ENCODE results near the gene GLYATL1B. TPM values are rescaled to one million over a fixed set of nuclear protein-coding genes. Genes with fewer than 3 reads are reported as not detected.
"Not testable (repeated sequence)": the region's sequence is repeated elsewhere in the genome, so short reads cannot be mapped to it uniquely, and the experiment has no call there.

The GLYATL1B gene
- total and polyA plus RNA-seq, 3 donors from 2014 or later = not detected

GRCh38 chr11:59095972-59096575 lies 10.0 kb downstream of the GLYATL1B start:
- 71 to 76% methylated on average over 5 of the region's 5 CpGs for WGBS, 2 donors
- DNase-seq; H3K27me3 ChIP-seq; H3K27ac ChIP-seq; H3K4me3 ChIP-seq; H3K36me3 ChIP-seq (ENCODE audit: low read depth, missing control alignments); H3K4me1 ChIP-seq; intact Hi-C loops (cut with DNase I; ENCODE audit: low total_unique reads); H3K9me3 ChIP-seq: not testable (repeated sequence)

GRCh38 chr11:59097113-59097708 lies 11.1 kb downstream of the GLYATL1B start:
- WGBS, 2 donors = 91 to 96% methylated on average over 5 of the region's 5 CpGs
- peak; percentile 62 for DNase-seq
- intact Hi-C loops (cut with DNase I; ENCODE audit: low total_unique reads) = no loop called here
- H3K36me3 ChIP-seq (ENCODE audit: low read depth, missing control alignments) = no peaks in the 10 kb centered on the region
- peaks cover 3% of the 10 kb centered on the region for H3K4me1 ChIP-seq
- H3K27me3 ChIP-seq = no peaks in the 10 kb centered on the region
- TF ChIP-seq POLR2A (IDR thresholded peaks at IDR 0.05) (no peak), CTCF (IDR thresholded peaks at IDR 0.05) (peak in 2 of 3 experiments; percentile 28 to 56)
- no peak overlapping the region for H3K4me3 ChIP-seq
- no peaks in the 10 kb centered on the region for H3K9me3 ChIP-seq
- no peak overlapping the region for H3K27ac ChIP-seq

GRCh38 chr11:59097938-59098337 lies 11.8 kb downstream of the GLYATL1B start:
- H3K27ac ChIP-seq; H3K36me3 ChIP-seq (ENCODE audit: low read depth, missing control alignments); H3K4me3 ChIP-seq; DNase-seq; H3K4me1 ChIP-seq; intact Hi-C loops (cut with DNase I; ENCODE audit: low total_unique reads); H3K27me3 ChIP-seq; H3K9me3 ChIP-seq: not testable (repeated sequence)
- 85 to 91% methylated on average over 8 of the region's 8 CpGs for WGBS, 2 donors

GRCh38 chr11:59102259-59102765 lies 16.2 kb downstream of the GLYATL1B start:
- peak; percentile 75 for DNase-seq
- Histone ChIP-seq H3K4me3 (peak overlapping the region in 1 of 2 donors; percentile 48), H3K9me3 (no peaks in the 10 kb centered on the region), H3K36me3 (ENCODE audit: low read depth, missing control alignments) (no peaks in the 10 kb centered on the region), H3K27ac (no peak overlapping the region), H3K27me3 (no peaks in the 10 kb centered on the region), H3K4me1 (peaks cover 3% of the 10 kb centered on the region)
- intact Hi-C loops (cut with DNase I; ENCODE audit: low total_unique reads) = no loop called here
- WGBS, 2 donors = 11 to 14% methylated on average over 23 of the region's 23 CpGs
- TF ChIP-seq CTCF (IDR thresholded peaks at IDR 0.05) = peak in 1 of 3 experiments; percentile 17
- no peak for TF ChIP-seq POLR2A (IDR thresholded peaks at IDR 0.05)

- intact Hi-C loops (cut with DNase I; ENCODE audit: low total_unique reads) = no loop called here
- H3K9me3 ChIP-seq = no peaks in the 10 kb centered on the region
- peak within 1 kb of the TSS; percentile 45 to 58 for H3K4me3 ChIP-seq
- H3K27ac ChIP-seq = no peak within 1 kb of the TSS
- WGBS, 2 donors = 0 to 1% methylated on average over 9 to 64 of the region's 64 CpGs
- peaks cover 2% of the 10 kb centered on the region for H3K4me1 ChIP-seq
- peak; percentile 91 for DNase-seq
- no peaks in the 10 kb centered on the region for H3K36me3 ChIP-seq (ENCODE audit: low read depth, missing control alignments)
- TF ChIP-seq CTCF (IDR thresholded peaks at IDR 0.05) (no peak), POLR2A (IDR thresholded peaks at IDR 0.05) (no peak)
- H3K27me3 ChIP-seq = no peaks in the 10 kb centered on the region
Observed at GRCh38 chr11:59106363-59107336, 20.5 kb downstream of the GLYATL1B start, which contains the start of gene FAM111B. TSS of gene FAM111B (plus strand) at chr11:59107237. CDS start at chr11:59109626, 2,389 bp downstream.

- DNase-seq; intact Hi-C loops (cut with DNase I; ENCODE audit: low total_unique reads); H3K4me1 ChIP-seq; H3K27me3 ChIP-seq; H3K36me3 ChIP-seq (ENCODE audit: low read depth, missing control alignments); H3K9me3 ChIP-seq; H3K27ac ChIP-seq; H3K4me3 ChIP-seq: not testable (repeated sequence)
- WGBS, 2 donors = 17 to 25% methylated on average over 10 of the region's 10 CpGs
Observed at GRCh38 chr11:59107721-59108120, 21.6 kb downstream of the GLYATL1B start.
